Measurements from ENCODE around the gene HAAO.

HAAO gene

GRCh38 chr2:42809819-42810120, 17.4 kb upstream of the HAAO start:
- H3K27ac ChIP-seq (ENCODE audit: low read length) = peak overlapping the region; percentile 99
- H3K36me3 ChIP-seq (replicated peaks; ENCODE audit: insufficient read depth, low read length) = no peaks in the 10 kb centered on the region
- DNase-seq = peak; percentile 82
- H3K9ac ChIP-seq (ENCODE audit: low read length) = peak overlapping the region; percentile 82
- H3K4me3 ChIP-seq (ENCODE audit: low read length) = peak overlapping the region; percentile 57
- H4K20me1 ChIP-seq (ENCODE audit: insufficient read depth, low read length) = no peaks in the 10 kb centered on the region
- TF ChIP-seq EZH2phosphoT487 (IDR thresholded peaks at IDR 0.05; ENCODE audit: low read length) (no peak), CTCF (IDR thresholded peaks at IDR 0.05; ENCODE audit: low read length) (peak; percentile 9)
- H2AFZ ChIP-seq (ENCODE audit: low read length) = peak overlapping the region; percentile 47
- H3K4me2 ChIP-seq (ENCODE audit: low read depth, low read length) = peak overlapping the region; percentile 63
- peaks cover 8% of the 10 kb centered on the region; the same call in 1 of the 2 replicates for H3K4me1 ChIP-seq (ENCODE audit: low read length)
- H3K79me2 ChIP-seq (ENCODE audit: low read length) = no peaks in the 10 kb centered on the region
- H3F3A ChIP-seq (ENCODE audit: insufficient read depth, low read length) = peaks cover 19% of the 10 kb centered on the region
- H3K27me3 ChIP-seq (replicated peaks; ENCODE audit: insufficient read depth, low read length) = no peaks in the 10 kb centered on the region
- H3K9me2 ChIP-seq (replicated peaks; ENCODE audit: insufficient read depth, low read length) = no peaks in the 10 kb centered on the region
- H3K9me3 ChIP-seq (replicated peaks; ENCODE audit: insufficient read depth, low read length) = no peaks in the 10 kb centered on the region

DNA sequence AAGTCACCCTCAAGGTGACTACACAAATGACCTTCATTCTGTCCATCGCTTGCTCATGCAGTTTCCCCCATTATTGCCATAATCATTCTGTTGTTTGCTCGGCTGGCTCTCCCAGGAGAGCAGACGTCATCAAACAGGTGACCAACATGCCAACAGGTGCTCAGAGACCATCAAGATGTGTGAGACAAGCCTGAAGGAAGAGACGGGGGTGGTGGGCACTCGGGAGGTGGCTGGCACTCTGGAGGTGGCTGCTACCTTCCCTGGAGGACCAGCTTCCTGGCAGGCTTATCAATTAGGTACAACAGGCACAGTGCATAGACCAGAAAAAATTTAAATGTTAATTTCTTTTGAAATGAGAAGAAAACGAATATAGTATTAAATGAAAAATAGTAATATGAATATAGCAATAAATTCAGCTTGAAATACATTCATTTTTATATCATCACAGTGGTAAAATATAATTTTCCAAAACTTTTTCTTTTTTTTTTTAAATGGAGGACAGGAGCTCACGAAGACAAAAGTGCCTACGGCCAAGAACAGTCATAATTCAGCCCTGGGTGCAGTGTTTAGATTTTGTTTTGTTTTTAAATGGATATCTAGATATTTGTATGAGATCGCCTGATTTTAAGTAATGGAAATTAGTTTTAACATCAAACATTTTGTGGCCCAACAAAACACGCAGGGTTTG, 16.9 kb upstream of the HAAO start:
- DNase-seq = peak; percentile 13
- Histone ChIP-seq H3K9ac (ENCODE audit: low read length) (peak overlapping the region; percentile 82), H3K4me1 (ENCODE audit: low read length) (peaks cover 8% of the 10 kb centered on the region; the same call in 1 of the 2 replicates), H3K4me2 (ENCODE audit: low read depth, low read length) (peak overlapping the region; percentile 63), H3K36me3 (replicated peaks; ENCODE audit: insufficient read depth, low read length) (no peaks in the 10 kb centered on the region), H3F3A (ENCODE audit: insufficient read depth, low read length) (peaks cover 19% of the 10 kb centered on the region), H4K20me1 (ENCODE audit: insufficient read depth, low read length) (no peaks in the 10 kb centered on the region), H3K27me3 (replicated peaks; ENCODE audit: insufficient read depth, low read length) (no peaks in the 10 kb centered on the region), H3K4me3 (ENCODE audit: low read length) (peak overlapping the region; percentile 57), H3K27ac (ENCODE audit: low read length) (peak overlapping the region; percentile 73), H3K9me3 (replicated peaks; ENCODE audit: insufficient read depth, low read length) (no peaks in the 10 kb centered on the region), H2AFZ (ENCODE audit: low read length) (peak overlapping the region; percentile 47), H3K9me2 (replicated peaks; ENCODE audit: insufficient read depth, low read length) (no peaks in the 10 kb centered on the region), H3K79me2 (ENCODE audit: low read length) (no peaks in the 10 kb centered on the region)
- TF ChIP-seq EZH2 (optimal IDR thresholded peaks at IDR 0.05; ENCODE audit: low read depth, low read length) (no peak), EZH2phosphoT487 (IDR thresholded peaks at IDR 0.05; ENCODE audit: low read length) (no peak), CTCF (IDR thresholded peaks at IDR 0.05; ENCODE audit: low read length) (no peak; the same call in 1 of the 2 replicates)

DNA sequence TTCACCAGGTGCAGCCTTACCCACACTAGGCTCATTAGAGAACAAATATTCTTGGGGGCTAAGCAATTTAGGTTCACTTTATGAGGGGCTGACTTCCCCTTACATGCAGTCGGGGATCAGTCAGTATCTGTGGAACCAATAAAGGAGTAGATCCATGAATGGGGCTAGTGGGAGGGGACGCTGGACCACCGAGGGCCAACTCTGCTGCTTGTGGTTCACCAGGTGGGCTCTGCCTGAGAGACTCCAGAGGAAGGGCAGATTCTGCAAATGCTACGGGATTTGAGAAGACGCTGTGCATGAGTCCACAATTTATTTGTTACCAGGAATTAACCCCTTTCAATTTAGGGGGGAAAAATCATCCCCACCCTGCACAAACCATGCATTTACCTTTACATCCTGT, 15.9 kb upstream of the HAAO start:
- no peak overlapping the region for H3K27ac ChIP-seq (ENCODE audit: low read length)
- H3K79me2 ChIP-seq (ENCODE audit: low read length) = no peaks in the 10 kb centered on the region
- H3K4me1 ChIP-seq (ENCODE audit: low read length) = peaks cover 8% of the 10 kb centered on the region; the same call in 1 of the 2 replicates
- H3K9me2 ChIP-seq (replicated peaks; ENCODE audit: insufficient read depth, low read length) = no peaks in the 10 kb centered on the region
- no peak for DNase-seq
- H2AFZ ChIP-seq (ENCODE audit: low read length) = no peak overlapping the region
- H3K27me3 ChIP-seq (replicated peaks; ENCODE audit: insufficient read depth, low read length) = no peaks in the 10 kb centered on the region
- H3K9me3 ChIP-seq (replicated peaks; ENCODE audit: insufficient read depth, low read length) = no peaks in the 10 kb centered on the region
- TF ChIP-seq CTCF (IDR thresholded peaks at IDR 0.05; ENCODE audit: low read length) (no peak), EZH2 (optimal IDR thresholded peaks at IDR 0.05; ENCODE audit: low read depth, low read length) (no peak), EZH2phosphoT487 (IDR thresholded peaks at IDR 0.05; ENCODE audit: low read length) (no peak)
- no peak overlapping the region for H3K9ac ChIP-seq (ENCODE audit: low read length)
- no peaks in the 10 kb centered on the region for H3K36me3 ChIP-seq (replicated peaks; ENCODE audit: insufficient read depth, low read length)
- peaks cover 19% of the 10 kb centered on the region for H3F3A ChIP-seq (ENCODE audit: insufficient read depth, low read length)
- H3K4me3 ChIP-seq (ENCODE audit: low read length) = no peak overlapping the region
- no peaks in the 10 kb centered on the region for H4K20me1 ChIP-seq (ENCODE audit: insufficient read depth, low read length)
- H3K4me2 ChIP-seq (ENCODE audit: low read depth, low read length) = no peak overlapping the region

Data from MM.1S (cell line).